GM15510 (cell line): Measurements from ENCODE around the gene TNNC1.

ENCODE experiments used
- POLR2A ChIP-seq: IDR thresholded peaks from 3 replicates; pipeline ENCODE4 v1.6.1; 2011; ENCODE audit warnings: borderline replicate concordance; ENCODE audit not compliant: insufficient read length; ENCODE audit errors: extremely low read depth

The TNNC1 gene

DNA sequence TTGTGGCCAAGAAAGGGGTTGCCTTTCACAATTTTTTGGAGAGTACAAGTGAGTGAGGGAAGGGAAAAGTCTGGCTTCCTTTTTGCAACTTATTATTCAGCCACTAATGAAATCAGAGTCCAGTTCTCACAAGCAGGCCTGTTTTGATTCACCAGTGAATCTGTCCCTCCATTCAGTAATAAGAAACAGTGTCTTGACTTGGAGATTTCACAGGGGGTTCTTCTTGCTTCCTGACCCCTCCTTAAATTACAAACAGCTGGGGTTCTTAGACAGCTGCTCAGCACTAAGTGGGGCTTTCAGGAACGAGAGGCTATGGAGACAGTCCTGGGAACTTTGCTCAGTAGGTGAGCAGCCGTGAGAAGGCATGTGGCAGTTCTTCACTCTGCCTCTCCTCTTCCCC is 33.5 kb downstream of the TNNC1 start:
- TF ChIP-seq POLR2A: no peak

DNA sequence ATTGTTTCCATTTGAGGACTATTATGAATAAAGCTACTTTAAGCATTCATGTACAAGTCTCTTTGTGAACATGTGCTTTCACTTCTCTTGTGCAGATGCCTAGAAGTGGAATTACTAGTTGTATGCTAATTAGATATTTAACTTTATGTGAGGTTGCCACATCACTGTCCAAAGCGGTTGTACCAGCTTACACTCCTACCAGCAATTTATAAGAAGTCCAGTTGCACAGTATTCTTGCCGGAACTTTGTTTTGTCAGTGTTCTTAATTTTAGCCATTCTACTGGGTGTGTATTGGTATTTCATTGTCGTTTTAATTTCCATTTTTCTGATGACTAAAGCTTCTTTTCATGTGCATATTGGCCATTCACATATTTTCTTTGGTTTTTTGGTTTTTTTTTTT is 38.0 kb downstream of the TNNC1 start:
- no peak for TF ChIP-seq POLR2A

- TF ChIP-seq POLR2A: no peak
These were observed 45.4 kb downstream of the TNNC1 start for GRCh38 chr3:52408466-52408865.

DNA sequence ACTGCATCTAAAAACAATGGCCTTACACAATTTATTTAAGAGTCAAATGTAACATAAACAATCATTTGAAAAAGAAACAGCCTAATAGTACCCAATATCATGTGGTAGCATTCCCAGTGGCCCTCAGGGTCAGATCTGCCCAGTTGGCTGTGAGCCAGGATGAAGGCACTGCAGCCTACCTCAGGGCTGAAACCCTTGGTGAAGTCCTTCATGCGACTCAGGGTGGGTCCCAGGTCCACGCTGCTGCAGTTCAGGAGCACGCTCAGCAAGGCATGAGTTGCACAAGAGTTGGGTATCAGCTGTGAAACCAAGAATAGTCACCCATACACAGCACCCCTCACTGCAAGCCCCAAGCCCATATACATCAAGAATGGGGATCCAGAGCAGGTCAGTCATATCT is 46.1 kb downstream of the TNNC1 start:
- no peak for TF ChIP-seq POLR2A

DNA sequence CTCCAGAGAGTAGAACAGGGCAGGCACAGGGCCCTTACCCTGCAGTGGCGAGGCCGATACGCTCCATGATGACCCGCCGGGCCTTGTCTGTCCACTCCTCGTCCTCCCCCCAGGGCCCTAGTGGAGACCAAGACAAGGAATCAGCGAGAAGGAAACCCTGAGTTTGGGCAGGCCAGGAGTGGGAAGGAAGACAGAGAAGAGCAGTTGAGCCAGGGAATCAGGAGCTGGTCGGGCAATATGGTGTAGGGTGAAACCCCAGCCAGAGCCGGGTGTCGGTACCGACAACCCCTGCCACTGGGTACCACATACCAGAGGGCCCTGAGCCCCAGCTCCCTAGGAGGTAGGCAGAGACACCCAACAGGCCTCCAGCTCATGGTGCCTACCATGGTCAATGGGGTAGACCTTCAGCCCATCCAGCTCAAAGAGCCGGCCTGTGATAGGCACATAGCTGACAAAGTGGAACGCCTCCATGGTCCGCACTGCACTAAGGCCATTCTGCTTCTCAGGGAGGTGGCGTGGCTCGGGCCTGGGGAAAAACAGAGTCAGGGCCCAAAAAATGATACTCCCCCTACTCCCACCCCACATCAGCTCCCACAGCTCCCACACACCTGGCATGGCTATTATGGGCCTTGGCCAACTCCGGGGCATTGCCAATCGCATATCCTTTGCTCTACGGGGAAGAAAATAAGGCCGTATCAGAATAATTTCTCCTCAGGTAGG is 46.9 kb downstream of the TNNC1 start:
- no peak for TF ChIP-seq POLR2A

- peak; percentile 13 for TF ChIP-seq POLR2A
These were observed 47.6 kb downstream of the TNNC1 start for GRCh38 chr3:52406231-52406661.

DNA sequence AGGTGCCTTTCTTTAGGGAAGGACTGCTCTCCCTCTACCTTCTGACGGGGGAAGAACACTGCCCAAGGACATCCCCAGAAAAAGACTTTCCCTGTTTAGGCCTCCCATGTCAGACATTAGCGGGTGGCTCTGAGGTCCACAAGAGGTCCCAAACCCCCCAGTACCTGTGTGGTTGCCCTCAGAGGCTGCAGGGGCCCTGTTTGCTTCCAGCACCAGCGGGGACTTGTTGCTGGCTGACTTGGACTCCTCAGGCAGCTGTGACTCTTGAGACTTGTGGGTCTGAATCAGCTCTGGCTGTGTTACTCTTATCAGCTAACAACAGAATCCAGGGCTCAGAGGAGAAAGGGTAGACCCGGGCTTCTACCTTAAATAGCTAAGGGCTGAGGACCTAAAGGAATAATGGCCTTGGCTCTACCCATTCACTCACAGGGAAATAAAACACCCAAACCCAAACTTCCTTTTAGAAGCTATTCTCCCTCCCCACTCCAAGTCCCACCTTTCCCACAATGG is 48.2 kb downstream of the TNNC1 start:
- no peak for TF ChIP-seq POLR2A

DNA sequence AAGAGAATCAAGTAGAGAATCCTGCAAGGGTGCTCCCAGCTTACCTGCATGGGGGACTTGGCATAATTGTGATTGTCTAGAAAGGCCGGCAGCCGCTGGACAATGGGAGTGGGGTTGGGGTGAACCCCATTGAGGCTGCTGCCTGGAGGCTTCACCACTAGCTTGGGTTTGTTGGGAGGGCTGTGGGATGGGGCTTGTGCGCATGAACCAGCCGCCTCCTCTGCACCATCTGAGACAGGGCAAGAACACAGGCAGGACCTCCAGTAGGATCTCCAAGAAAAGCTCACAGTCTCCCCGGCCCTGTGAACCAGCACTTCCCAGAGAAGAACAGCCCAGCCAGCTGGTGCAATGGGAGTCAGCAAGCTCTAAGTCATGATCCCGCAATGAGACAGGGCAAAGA is 48.8 kb downstream of the TNNC1 start:
- TF ChIP-seq POLR2A: no peak

- no peak for TF ChIP-seq POLR2A
These were observed 49.5 kb downstream of the TNNC1 start for GRCh38 chr3:52404391-52404790.

DNA sequence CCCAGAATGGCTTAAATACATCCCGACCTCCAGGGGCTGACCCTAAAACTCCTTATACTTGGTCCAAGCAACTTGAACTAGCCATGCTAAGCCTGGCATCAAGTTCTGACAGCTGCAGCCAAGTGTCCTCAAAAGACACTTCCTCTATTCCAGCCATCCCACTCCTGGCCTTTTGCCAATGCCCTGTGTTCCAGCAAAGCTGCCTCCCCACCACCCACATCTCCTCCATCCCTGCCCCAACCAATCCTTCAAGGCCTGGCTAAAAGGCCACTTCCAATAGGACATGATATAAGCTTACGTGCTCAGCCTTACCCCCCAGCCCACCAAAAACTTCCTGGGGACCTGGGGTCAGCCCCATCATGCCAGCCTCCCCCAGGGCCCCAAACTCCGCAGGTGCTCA is 49.9 kb downstream of the TNNC1 start:
- no peak for TF ChIP-seq POLR2A

DNA sequence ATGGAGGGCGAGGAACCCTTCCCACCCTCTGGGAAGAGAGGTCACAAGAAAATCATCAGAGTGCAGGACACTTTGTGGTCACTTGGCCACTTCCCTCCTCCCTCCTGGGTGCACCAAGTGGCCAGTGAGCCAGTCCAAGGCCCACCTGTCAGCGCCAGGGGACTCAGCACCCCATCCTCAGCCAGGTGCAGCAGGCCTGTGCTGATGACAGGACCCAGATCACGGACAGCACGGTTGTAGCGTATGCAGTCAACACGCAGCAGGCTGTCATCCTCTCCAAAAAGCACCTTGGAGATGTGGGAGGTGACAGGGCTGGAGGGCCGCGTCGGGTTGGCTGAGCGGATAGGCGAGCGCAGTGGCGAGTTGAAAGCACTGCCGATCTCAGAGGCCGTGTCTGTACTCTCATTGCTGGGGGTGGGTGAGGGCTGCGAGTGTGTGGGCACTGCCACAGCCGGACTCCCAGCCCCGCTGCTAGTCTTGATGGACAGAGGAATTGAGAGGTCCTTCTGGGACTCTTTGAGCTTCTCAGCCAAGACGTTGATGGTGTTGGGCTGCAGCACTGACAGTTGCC is 50.5 kb downstream of the TNNC1 start:
- no peak for TF ChIP-seq POLR2A

- no peak for TF ChIP-seq POLR2A
These were observed 51.1 kb downstream of the TNNC1 start for GRCh38 chr3:52402706-52403270.

GRCh38 chr3:52402101-52402521 is 51.7 kb downstream of the TNNC1 start:
- no peak for TF ChIP-seq POLR2A

GRCh38 chr3:52401551-52401950 is 52.3 kb downstream of the TNNC1 start:
- TF ChIP-seq POLR2A: no peak
